Measurements from ENCODE around the gene CLDN5. TPM values are rescaled to one million over a fixed set of nuclear protein-coding genes. Genes with fewer than 3 reads are reported as not detected.

Gene CLDN5, protein sequence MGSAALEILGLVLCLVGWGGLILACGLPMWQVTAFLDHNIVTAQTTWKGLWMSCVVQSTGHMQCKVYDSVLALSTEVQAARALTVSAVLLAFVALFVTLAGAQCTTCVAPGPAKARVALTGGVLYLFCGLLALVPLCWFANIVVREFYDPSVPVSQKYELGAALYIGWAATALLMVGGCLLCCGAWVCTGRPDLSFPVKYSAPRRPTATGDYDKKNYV
- total RNA-seq (0.33 and 0.51 TPM in 2 replicates), polyA plus RNA-seq (not detected in 2 replicates), polyA minus RNA-seq (ENCODE audit: low replicate concordance) (not detected in 2 replicates)
- 0.13 TPM in 2 replicates for polyA plus RNA-seq (2012)

DNA sequence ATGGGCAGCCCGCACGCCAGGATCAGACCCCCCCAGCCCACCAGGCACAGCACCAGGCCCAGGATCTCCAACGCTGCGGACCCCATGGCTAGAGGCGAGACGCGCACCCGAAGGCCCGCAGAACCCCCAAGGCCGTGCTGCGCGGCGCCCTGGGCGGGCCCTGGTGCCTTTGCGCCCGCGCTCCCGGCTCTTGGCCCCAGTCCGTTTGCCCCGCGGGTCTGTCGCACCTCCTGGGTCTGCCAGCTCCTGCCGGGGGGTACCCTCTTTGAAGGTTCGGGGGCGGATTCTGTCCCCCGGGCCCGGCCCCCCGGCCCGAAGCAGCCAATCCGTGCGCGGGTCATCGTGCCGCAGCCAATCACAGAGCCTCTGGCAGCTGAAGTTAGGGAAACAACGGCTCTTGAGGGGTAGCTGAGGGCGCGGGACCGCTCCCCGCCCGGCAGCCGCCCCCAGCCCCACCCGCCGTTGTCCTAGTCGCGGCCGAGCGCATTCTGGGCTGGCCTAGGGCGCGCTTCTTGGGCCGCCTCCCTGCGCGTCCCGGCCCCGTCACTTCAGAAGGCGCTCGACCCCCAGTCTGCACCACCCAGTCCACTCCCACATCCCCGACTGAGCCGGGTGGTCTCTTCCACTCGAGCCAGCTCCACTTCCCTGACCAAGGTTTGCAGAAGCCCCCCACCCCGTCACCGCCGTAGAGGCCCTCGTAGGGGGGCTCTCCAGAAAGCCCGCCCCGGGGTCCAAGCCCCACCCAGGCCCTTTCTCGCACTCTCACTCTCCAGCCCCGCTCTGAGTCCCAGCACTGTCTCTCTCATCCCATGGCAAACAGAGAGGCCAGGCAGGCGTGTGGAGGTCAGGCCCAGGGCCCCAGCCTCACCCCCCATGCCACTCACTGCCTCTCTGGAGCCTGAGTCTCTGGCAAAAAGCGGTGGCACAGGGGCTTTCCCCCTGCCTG lies at the start of gene CLDN5:
Gene CLDN5, minus strand, starts transcription at position 241 of the 946 bp plus-strand sequence. Its CDS starts 155 bp downstream, at position 86.
- peak; percentile 28 for TF ChIP-seq EZH2 (IDR thresholded peaks at IDR 0.05; ENCODE audit: low read length, missing control alignments)
- TF ChIP-seq, protein P1, sequence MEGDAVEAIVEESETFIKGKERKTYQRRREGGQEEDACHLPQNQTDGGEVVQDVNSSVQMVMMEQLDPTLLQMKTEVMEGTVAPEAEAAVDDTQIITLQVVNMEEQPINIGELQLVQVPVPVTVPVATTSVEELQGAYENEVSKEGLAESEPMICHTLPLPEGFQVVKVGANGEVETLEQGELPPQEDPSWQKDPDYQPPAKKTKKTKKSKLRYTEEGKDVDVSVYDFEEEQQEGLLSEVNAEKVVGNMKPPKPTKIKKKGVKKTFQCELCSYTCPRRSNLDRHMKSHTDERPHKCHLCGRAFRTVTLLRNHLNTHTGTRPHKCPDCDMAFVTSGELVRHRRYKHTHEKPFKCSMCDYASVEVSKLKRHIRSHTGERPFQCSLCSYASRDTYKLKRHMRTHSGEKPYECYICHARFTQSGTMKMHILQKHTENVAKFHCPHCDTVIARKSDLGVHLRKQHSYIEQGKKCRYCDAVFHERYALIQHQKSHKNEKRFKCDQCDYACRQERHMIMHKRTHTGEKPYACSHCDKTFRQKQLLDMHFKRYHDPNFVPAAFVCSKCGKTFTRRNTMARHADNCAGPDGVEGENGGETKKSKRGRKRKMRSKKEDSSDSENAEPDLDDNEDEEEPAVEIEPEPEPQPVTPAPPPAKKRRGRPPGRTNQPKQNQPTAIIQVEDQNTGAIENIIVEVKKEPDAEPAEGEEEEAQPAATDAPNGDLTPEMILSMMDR (conservative IDR thresholded peaks at IDR 0.05 in 1 of 2, IDR thresholded peaks at IDR 0.05 in 1 of 2; ENCODE audit: low read depth in 1 of 2, low read length in 2 of 2): no peak
- peak; percentile 12 to 21 for DNase-seq (ENCODE audit: low read depth in 2 of 2)
- no peaks in the 10 kb centered on the region for H4K20me1 ChIP-seq (ENCODE audit: control insufficient read depth, extremely low read depth, insufficient read depth, low read length)

GRCh38 chr22:19571995-19572394 lies 47.8 kb upstream of the CLDN5 start:
- Histone ChIP-seq H3K4me1 (ENCODE audit: control insufficient read depth, extremely low read depth, insufficient read depth, low read length) (peaks cover 5% of the 10 kb centered on the region), H3K27me3 (ENCODE audit: control insufficient read depth, insufficient read depth, low read length) (no peaks in the 10 kb centered on the region), H4K20me1 (ENCODE audit: control insufficient read depth, extremely low read depth, insufficient read depth, low read length) (no peaks in the 10 kb centered on the region), H3K4me3 (replicated peaks in 1 of 4; ENCODE audit: control extremely low read depth in 1 of 4, insufficient read depth in 1 of 4, low read depth in 3 of 4, low read length in 4 of 4) (no peak overlapping the region), H3K9me3 (ENCODE audit: control insufficient read depth, insufficient read depth, low read depth, low read length) (no peaks in the 10 kb centered on the region), H3K36me3 (ENCODE audit: control insufficient read depth, insufficient read depth, low read length) (no peaks in the 10 kb centered on the region), H3K27ac (ENCODE audit: insufficient read depth, low read length) (no peak overlapping the region), H2AFZ (ENCODE audit: low read length) (no peak overlapping the region), H3K4me2 (ENCODE audit: extremely low read depth, insufficient read depth, low read length) (no peak overlapping the region), H3K79me2 (ENCODE audit: control insufficient read depth, insufficient read depth, low read length) (no peaks in the 10 kb centered on the region), H3K9ac (ENCODE audit: insufficient read depth, low read length) (no peak overlapping the region)
- TF ChIP-seq EZH2 (IDR thresholded peaks at IDR 0.05; ENCODE audit: low read length, missing control alignments): no peak
- TF ChIP-seq, protein P1 (conservative IDR thresholded peaks at IDR 0.05 in 1 of 2, IDR thresholded peaks at IDR 0.05 in 1 of 2; ENCODE audit: low read depth in 1 of 2, low read length in 2 of 2): no peak
- DNase-seq (ENCODE audit: low read depth in 2 of 2): no peak

More for the DNA sequence above, at the start of gene CLDN5:
- Histone ChIP-seq H3K4me3 (replicated peaks in 1 of 4; ENCODE audit: control extremely low read depth in 1 of 4, insufficient read depth in 1 of 4, low read depth in 3 of 4, low read length in 4 of 4) (peak within 1 kb of the TSS in 2 of 4 experiments; percentile 5 to 32), H3K27ac (ENCODE audit: insufficient read depth, low read length) (no peak within 1 kb of the TSS), H3K4me2 (ENCODE audit: extremely low read depth, insufficient read depth, low read length) (peak within 1 kb of the TSS; percentile 59), H3K9ac (ENCODE audit: insufficient read depth, low read length) (no peak within 1 kb of the TSS), H3K4me1 (ENCODE audit: control insufficient read depth, extremely low read depth, insufficient read depth, low read length) (no peaks in the 10 kb centered on the region), H3K27me3 (ENCODE audit: control insufficient read depth, insufficient read depth, low read length) (peaks cover 10% of the 10 kb centered on the region), H3K36me3 (ENCODE audit: control insufficient read depth, insufficient read depth, low read length) (no peaks in the 10 kb centered on the region), H2AFZ (ENCODE audit: low read length) (peak within 1 kb of the TSS; percentile 46), H3K79me2 (ENCODE audit: control insufficient read depth, insufficient read depth, low read length) (no peaks in the 10 kb centered on the region), H3K9me3 (ENCODE audit: control insufficient read depth, insufficient read depth, low read depth, low read length) (no peaks in the 10 kb centered on the region)

GRCh38 chr22:19571207-19571795 lies 47.1 kb upstream of the CLDN5 start:
- Histone ChIP-seq H3K4me2 (ENCODE audit: extremely low read depth, insufficient read depth, low read length) (no peak overlapping the region), H2AFZ (ENCODE audit: low read length) (no peak overlapping the region), H3K9me3 (ENCODE audit: control insufficient read depth, insufficient read depth, low read depth, low read length) (no peaks in the 10 kb centered on the region), H3K4me1 (ENCODE audit: control insufficient read depth, extremely low read depth, insufficient read depth, low read length) (no peaks in the 10 kb centered on the region), H3K9ac (ENCODE audit: insufficient read depth, low read length) (no peak overlapping the region), H4K20me1 (ENCODE audit: control insufficient read depth, extremely low read depth, insufficient read depth, low read length) (no peaks in the 10 kb centered on the region), H3K27me3 (ENCODE audit: control insufficient read depth, insufficient read depth, low read length) (no peaks in the 10 kb centered on the region), H3K79me2 (ENCODE audit: control insufficient read depth, insufficient read depth, low read length) (no peaks in the 10 kb centered on the region), H3K36me3 (ENCODE audit: control insufficient read depth, insufficient read depth, low read length) (no peaks in the 10 kb centered on the region), H3K27ac (ENCODE audit: insufficient read depth, low read length) (no peak overlapping the region), H3K4me3 (replicated peaks in 1 of 4; ENCODE audit: control extremely low read depth in 1 of 4, insufficient read depth in 1 of 4, low read depth in 3 of 4, low read length in 4 of 4) (no peak overlapping the region)
- peak; percentile 20 to 40 for DNase-seq (ENCODE audit: low read depth in 2 of 2)
- TF ChIP-seq EZH2 (IDR thresholded peaks at IDR 0.05; ENCODE audit: low read length, missing control alignments): no peak
- TF ChIP-seq, protein P1 (conservative IDR thresholded peaks at IDR 0.05 in 1 of 2, IDR thresholded peaks at IDR 0.05 in 1 of 2; ENCODE audit: low read depth in 1 of 2, low read length in 2 of 2): no peak

Data from fibroblast of lung (primary cell).